Measurements from ENCODE around the gene SLC44A4. TPM values are rescaled to one million over a fixed set of nuclear protein-coding genes. Genes with fewer than 3 reads are reported as not detected.

SLC44A4 gene
- total RNA-seq, 5 donors from 2014 or later (not counting 1 experiment from before 2014, with no cell fraction given), result 0.13 to 0.96 (median 0.57) TPM; not detected in 2

DNA sequence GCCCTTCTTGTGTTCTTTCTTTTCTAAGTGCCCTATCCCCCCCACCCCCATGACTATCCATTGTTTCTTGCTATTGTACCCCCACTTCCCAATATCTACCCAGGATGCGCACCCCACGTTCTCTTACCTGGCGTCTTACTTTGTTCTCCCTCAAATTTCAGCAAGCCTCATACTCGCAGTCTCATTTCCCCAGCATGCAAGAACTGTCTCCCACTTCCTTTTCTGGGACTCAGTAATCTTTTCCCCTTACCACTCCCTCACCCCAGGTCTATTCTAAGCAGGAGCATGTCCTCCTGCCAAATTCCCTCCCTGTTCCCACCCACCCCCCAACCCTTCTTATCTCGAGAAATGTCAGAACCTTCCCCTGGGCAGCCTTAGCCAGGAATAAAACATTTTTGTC, 20.4 kb upstream of the SLC44A4 start:
- Histone ChIP-seq H3K4me3 (ENCODE audit: control insufficient read depth in 1 of 2, extremely low read depth in 1 of 2, low read length in 1 of 2) (no peak overlapping the region), H3K36me3 (ENCODE audit: control insufficient read depth in 2 of 2, extremely low read depth in 1 of 2, insufficient read depth in 1 of 2, low read length in 1 of 2) (peaks cover 3 to 12% of the 10 kb centered on the region in 2 donors), H3K27me3 (replicated peaks in 1 of 2; ENCODE audit: control insufficient read depth in 2 of 2, extremely low read depth in 1 of 2, insufficient read depth in 2 of 2, low read length in 1 of 2) (no peaks in the 10 kb centered on the region), H3K9me3 (no peaks in the 10 kb centered on the region), H3K4me1 (ENCODE audit: control insufficient read depth in 1 of 2, extremely low read depth in 1 of 2, insufficient read depth in 2 of 2, low read length in 2 of 2) (peaks cover 12 to 48% of the 10 kb centered on the region in 2 experiments), H3K27ac (ENCODE audit: low read length) (no peak overlapping the region)
- H3K36me3 Mint-ChIP-seq, result peaks cover 6% of the 10 kb centered on the region
- no peak for DNase-seq
- H3K4me3 Mint-ChIP-seq, result peak overlapping the region; percentile 53 to 96 (median 58)
- peaks cover 41 to 45% (median 41%) of the 10 kb centered on the region in 3 donors for H3K4me1 Mint-ChIP-seq
- POLR2A ChIA-PET, result interaction anchor here in 1 of 2 donors (1.3 kb wide), 1 partner anchor 36 kb away, joined by 5 read pairs; the partner anchor contains the start of gene NEU1
- H3K27me3 Mint-ChIP-seq, result no peaks in the 10 kb centered on the region
- H3K9me3 Mint-ChIP-seq, result no peaks in the 10 kb centered on the region
- 90% methylated on average over 5 of the region's 5 CpGs for WGBS (ENCODE audit: insufficient coverage)
- H3K27ac Mint-ChIP-seq, result peak overlapping the region; percentile 60 to 81
- no peak for ATAC-seq (replicated peaks in 1 of 4)
- CTCF ChIA-PET, result interaction anchor here in 1 of 2 donors (1.9 kb wide), 1 partner anchor 36 kb away, joined by 7 read pairs; the partner anchor contains the start of gene NEU1

DNA sequence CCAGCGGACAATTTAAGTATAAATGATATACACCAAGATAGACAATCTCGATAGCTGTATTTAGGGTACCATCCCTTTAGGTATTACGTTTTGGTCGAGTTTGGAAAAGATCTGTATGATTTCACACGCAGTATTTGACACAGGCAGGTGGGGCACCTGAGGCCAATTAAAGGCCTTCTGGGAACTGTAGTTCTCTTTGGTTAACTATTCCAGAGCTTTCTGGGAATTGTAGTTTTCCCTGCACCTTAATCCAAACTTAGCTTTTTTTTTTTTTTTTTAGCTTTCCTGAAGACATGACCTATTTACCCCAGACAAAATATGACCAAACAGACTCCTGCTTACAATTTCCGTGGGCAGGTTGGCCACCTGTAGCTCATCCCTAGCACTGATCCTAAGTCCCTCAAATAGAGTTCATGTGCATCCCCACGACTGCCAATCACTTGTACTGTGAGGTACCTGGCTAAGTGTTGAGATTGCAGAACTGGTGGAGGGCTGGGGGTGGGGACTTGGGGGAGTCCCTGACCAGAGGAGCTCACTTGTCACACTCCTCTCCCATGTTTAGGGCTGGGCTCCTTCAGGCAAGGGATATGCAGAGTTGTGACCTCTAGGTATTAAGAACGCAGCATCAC, 19.7 kb upstream of the SLC44A4 start:
- Mint-ChIP-seq H3K9me3 (no peaks in the 10 kb centered on the region), H3K4me3 (peak overlapping the region; percentile 95 to 99 (median 96)), H3K27me3 (no peaks in the 10 kb centered on the region), H3K4me1 (peaks cover 41 to 45% (median 41%) of the 10 kb centered on the region in 3 donors), H3K36me3 (peaks cover 8% of the 10 kb centered on the region), H3K27ac (peak overlapping the region; percentile 95 to 97)
- Histone ChIP-seq H3K27ac (ENCODE audit: low read length) (peak overlapping the region; percentile 90), H3K4me1 (ENCODE audit: control insufficient read depth in 1 of 2, extremely low read depth in 1 of 2, insufficient read depth in 2 of 2, low read length in 2 of 2) (peaks cover 12 to 48% of the 10 kb centered on the region in 2 experiments), H3K27me3 (replicated peaks in 1 of 2; ENCODE audit: control insufficient read depth in 2 of 2, extremely low read depth in 1 of 2, insufficient read depth in 2 of 2, low read length in 1 of 2) (no peaks in the 10 kb centered on the region), H3K36me3 (ENCODE audit: control insufficient read depth in 2 of 2, extremely low read depth in 1 of 2, insufficient read depth in 1 of 2, low read length in 1 of 2) (peaks cover 3 to 19% of the 10 kb centered on the region in 2 donors), H3K4me3 (ENCODE audit: control insufficient read depth in 1 of 2, extremely low read depth in 1 of 2, low read length in 1 of 2) (peak overlapping the region; percentile 98 to 100), H3K9me3 (no peaks in the 10 kb centered on the region)
- ChIA-PET POLR2A (interaction anchor here (0.6 to 1.3 kb wide), 6 partner anchors 9 to 1549 kb away, joined by 3 to 8 read pairs (median 4); partner anchors contain the start of genes DDX39B (in 1 of the 2), NELFE (in 1 of the 2), NEU1 (in 1 of the 2) and SKIC2 (in 1 of the 2)), CTCF (interaction anchor here (0.5 to 1.9 kb wide), 4 partner anchors 9 to 60 kb away, joined by 3 to 7 read pairs (median 6); partner anchors contain the start of gene NEU1 (in 1 of the 2))
- DNase-seq, result peak in 13 of 35 experiments; percentile 8 to 72 (median 27)
- ATAC-seq (replicated peaks in 1 of 4), result peak; percentile 12 to 51 (median 20)
- 0% methylated on average over 3 of the region's 8 CpGs for WGBS (ENCODE audit: insufficient coverage)

DNA sequence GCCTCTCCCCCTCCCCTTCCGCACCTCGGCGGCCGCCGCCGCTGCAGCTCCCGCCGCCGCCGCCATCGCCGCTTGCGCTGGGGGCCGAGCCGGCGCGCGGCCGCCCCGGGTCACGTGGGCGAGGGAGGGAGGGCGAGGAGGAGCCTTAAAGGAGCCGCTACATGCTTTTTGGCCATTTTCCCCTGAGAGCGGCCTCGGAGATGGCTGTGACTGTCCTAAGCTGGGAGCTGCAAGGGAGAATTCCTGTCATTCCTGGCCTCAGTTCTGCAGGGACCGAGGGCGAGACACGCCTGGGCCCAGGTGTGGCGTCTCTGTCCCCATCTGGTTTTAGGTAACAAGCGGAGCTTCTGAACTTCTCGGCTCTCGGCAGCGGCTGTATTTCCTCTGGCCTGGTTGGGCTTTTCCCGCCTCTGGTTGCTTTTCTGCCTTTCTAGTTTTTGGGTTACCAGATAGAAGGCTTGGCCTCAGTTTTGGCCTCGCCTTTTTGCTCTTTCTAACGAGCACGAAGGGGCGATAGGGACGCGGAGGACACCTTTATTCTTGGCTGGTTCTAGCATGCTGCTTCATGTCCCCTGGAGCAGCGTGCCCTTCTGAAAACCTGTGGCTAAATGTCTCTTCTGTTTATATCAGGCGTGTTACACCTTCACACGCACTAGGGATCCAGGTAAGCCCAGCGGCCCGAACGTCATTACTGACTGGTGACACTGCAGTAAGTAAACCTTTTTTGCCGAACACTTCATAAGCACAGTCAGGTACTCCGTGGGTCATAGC, 19.0 kb upstream of the SLC44A4 start, which contains the start of gene EHMT2:
TSS of gene EHMT2 (minus strand) at position 87 of the 771 bp plus-strand sequence. CDS start at position 66, 21 bp downstream.
- Mint-ChIP-seq H3K9me3 (no peaks in the 10 kb centered on the region), H3K27ac (peak within 1 kb of the TSS; percentile 95 to 97), H3K36me3 (peaks cover 10% of the 10 kb centered on the region), H3K27me3 (no peaks in the 10 kb centered on the region), H3K4me1 (peaks cover 37 to 40% (median 37%) of the 10 kb centered on the region in 3 donors), H3K4me3 (peak within 1 kb of the TSS; percentile 95 to 99 (median 96))
- under 1% methylated on average over 38 of the region's 49 CpGs for WGBS (ENCODE audit: insufficient coverage)
- peaks cover 12 to 47% of the 10 kb centered on the region in 2 experiments for H3K4me1 ChIP-seq (ENCODE audit: control insufficient read depth in 1 of 2, extremely low read depth in 1 of 2, insufficient read depth in 2 of 2, low read length in 2 of 2)
- H3K4me3 ChIP-seq (ENCODE audit: control insufficient read depth in 1 of 2, extremely low read depth in 1 of 2, low read length in 1 of 2), result peak within 1 kb of the TSS; percentile 98 to 100
- CTCF ChIA-PET, result interaction anchor here in 1 of 2 donors (0.5 to 1.9 kb wide), 6 partner anchors 10 to 172 kb away, joined by 3 to 7 read pairs (median 6); partner anchors contain the start of gene NEU1
- peaks cover 3 to 26% of the 10 kb centered on the region in 2 donors for H3K36me3 ChIP-seq (ENCODE audit: control insufficient read depth in 2 of 2, extremely low read depth in 1 of 2, insufficient read depth in 1 of 2, low read length in 1 of 2)
- ATAC-seq (replicated peaks in 1 of 4) (peak; percentile 58 to 68 (median 61)), DNase-seq (peak; percentile 69 to 92 (median 82))
- H3K9me3 ChIP-seq, result no peaks in the 10 kb centered on the region
- H3K27me3 ChIP-seq (replicated peaks in 1 of 2; ENCODE audit: control insufficient read depth in 2 of 2, extremely low read depth in 1 of 2, insufficient read depth in 2 of 2, low read length in 1 of 2), result no peaks in the 10 kb centered on the region
- H3K27ac ChIP-seq (ENCODE audit: low read length), result peak within 1 kb of the TSS; percentile 90
- POLR2A ChIA-PET, result interaction anchor here (0.6 to 1.3 kb wide), 8 partner anchors 9 to 1549 kb away, joined by 3 to 8 read pairs (median 5); partner anchors contain the start of genes DDR1 (in 1 of the 2), DDX39B (in 1 of the 2), NELFE (in 1 of the 2) and NEU1 (in 1 of the 2)

DNA sequence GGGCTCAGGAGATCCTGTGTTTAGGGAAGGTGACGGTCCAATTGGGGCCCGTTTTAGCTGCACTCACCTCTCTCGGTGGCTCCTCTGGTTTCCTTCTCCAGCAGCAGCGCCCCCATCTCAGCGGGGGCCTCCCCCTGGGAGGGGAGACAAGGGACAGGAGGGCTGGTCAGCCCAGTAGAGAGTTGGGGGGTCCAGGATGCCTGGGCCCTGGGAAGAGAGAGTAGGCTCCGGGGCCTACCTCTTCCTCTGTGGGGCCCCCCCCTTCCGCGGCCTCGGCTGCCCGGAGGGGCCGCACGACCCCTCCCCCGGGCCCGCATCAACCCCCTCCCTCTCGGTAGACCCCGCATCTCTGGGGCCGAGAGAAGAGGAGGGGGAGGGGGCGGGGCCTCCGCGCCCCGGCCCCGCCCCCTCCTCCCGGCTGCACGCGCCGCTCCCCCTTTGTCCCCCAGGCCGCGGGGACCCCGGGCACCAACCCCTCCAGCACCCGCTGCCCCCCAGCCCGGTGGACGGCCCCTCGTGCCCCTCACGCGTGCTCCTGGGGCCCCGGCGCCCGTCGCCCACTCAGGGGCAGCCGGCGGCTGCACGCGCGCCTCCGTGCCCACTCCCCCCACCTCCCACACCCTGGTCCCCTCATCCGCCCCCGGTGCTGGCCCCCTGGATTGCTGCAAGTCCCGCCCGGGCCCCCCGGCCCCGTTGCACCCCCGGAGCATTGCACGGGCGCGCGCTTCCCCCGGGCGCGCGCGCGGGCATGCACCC, 18.2 kb upstream of the SLC44A4 start:
- ATAC-seq (replicated peaks in 1 of 4) (peak; percentile 0 to 16 (median 4)), DNase-seq (peak in 6 of 35 experiments; percentile 5 to 35 (median 14))
- no peaks in the 10 kb centered on the region for H3K27me3 ChIP-seq (replicated peaks in 1 of 2; ENCODE audit: control insufficient read depth in 2 of 2, extremely low read depth in 1 of 2, insufficient read depth in 2 of 2, low read length in 1 of 2)
- Mint-ChIP-seq H3K36me3 (peaks cover 17% of the 10 kb centered on the region), H3K4me1 (peaks cover 31 to 34% (median 32%) of the 10 kb centered on the region in 3 donors), H3K4me3 (peak overlapping the region; percentile 83 to 96 (median 95)), H3K27ac (peak overlapping the region; percentile 88 to 91), H3K27me3 (no peaks in the 10 kb centered on the region), H3K9me3 (no peaks in the 10 kb centered on the region)
- H3K4me1 ChIP-seq (ENCODE audit: control insufficient read depth in 1 of 2, extremely low read depth in 1 of 2, insufficient read depth in 2 of 2, low read length in 2 of 2), result peaks cover 12 to 41% of the 10 kb centered on the region in 2 experiments
- H3K9me3 ChIP-seq, result no peaks in the 10 kb centered on the region
- peak overlapping the region; percentile 78 for H3K27ac ChIP-seq (ENCODE audit: low read length)
- WGBS (ENCODE audit: insufficient coverage), result 2% methylated on average over 26 of the region's 62 CpGs
- ChIA-PET CTCF (interaction anchor here in 1 of 2 donors (0.6 to 1.9 kb wide), 5 partner anchors 9 to 172 kb away, joined by 4 to 7 read pairs (median 6); partner anchors contain the start of gene NEU1), POLR2A (interaction anchor here (0.6 to 0.7 kb wide), 3 partner anchors 271 to 1013 kb away, joined by 3 to 6 read pairs (median 5); partner anchors contain the start of gene DDR1 (in 1 of the 2))
- peak overlapping the region; percentile 98 to 100 for H3K4me3 ChIP-seq (ENCODE audit: control insufficient read depth in 1 of 2, extremely low read depth in 1 of 2, low read length in 1 of 2)
- H3K36me3 ChIP-seq (ENCODE audit: control insufficient read depth in 2 of 2, extremely low read depth in 1 of 2, insufficient read depth in 1 of 2, low read length in 1 of 2), result peaks cover 6 to 34% of the 10 kb centered on the region in 2 donors

DNA sequence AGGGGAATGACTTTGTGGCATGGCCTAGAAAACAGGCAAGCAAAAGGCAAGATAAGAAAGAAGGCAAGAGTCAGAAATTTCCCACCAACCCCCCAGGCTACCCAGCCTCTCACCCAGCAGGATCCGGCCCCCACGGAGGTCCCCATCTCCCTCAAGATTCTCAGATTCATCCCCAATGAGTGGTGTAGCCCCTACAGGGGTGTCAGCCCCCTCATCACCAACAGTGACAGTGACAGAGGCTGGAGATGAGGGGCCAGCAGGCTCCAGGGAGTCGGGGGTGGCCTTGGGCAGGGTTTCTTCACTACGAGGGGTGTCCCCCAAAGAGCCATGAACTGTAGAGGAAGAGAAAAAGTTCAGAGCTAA, 17.7 kb upstream of the SLC44A4 start:
- Mint-ChIP-seq H3K9me3 (no peaks in the 10 kb centered on the region), H3K4me1 (peaks cover 31 to 34% (median 32%) of the 10 kb centered on the region in 3 donors), H3K27ac (peak overlapping the region; percentile 88 to 91), H3K27me3 (no peaks in the 10 kb centered on the region), H3K4me3 (peak overlapping the region; percentile 77 to 85 (median 83)), H3K36me3 (peaks cover 21% of the 10 kb centered on the region)
- Histone ChIP-seq H3K4me1 (ENCODE audit: control insufficient read depth in 1 of 2, extremely low read depth in 1 of 2, insufficient read depth in 2 of 2, low read length in 2 of 2) (peaks cover 12 to 41% of the 10 kb centered on the region in 2 experiments), H3K36me3 (ENCODE audit: control insufficient read depth in 2 of 2, extremely low read depth in 1 of 2, insufficient read depth in 1 of 2, low read length in 1 of 2) (peaks cover 6 to 35% of the 10 kb centered on the region in 2 donors), H3K9me3 (no peaks in the 10 kb centered on the region), H3K27me3 (replicated peaks in 1 of 2; ENCODE audit: control insufficient read depth in 2 of 2, extremely low read depth in 1 of 2, insufficient read depth in 2 of 2, low read length in 1 of 2) (no peaks in the 10 kb centered on the region), H3K4me3 (ENCODE audit: control insufficient read depth in 1 of 2, extremely low read depth in 1 of 2, low read length in 1 of 2) (peak overlapping the region in 1 of 2 donors; percentile 100), H3K27ac (ENCODE audit: low read length) (peak overlapping the region; percentile 78)
- DNase-seq, result no peak
- 62% methylated on average over 3 of the region's 4 CpGs for WGBS (ENCODE audit: insufficient coverage)
- ATAC-seq (replicated peaks in 1 of 4), result no peak
- POLR2A ChIA-PET, result no interaction called here
- CTCF ChIA-PET, result no interaction called here
